Astrocyte (in vitro differentiated cells and primary cell): ENCODE measurements around the gene GXYLT2. TPM values are rescaled to one million over a fixed set of nuclear protein-coding genes. Genes with fewer than 3 reads are reported as not detected.

ENCODE experiments used
- DNase-seq: peaks from one replicate; pipeline ENCODE4 v3.0.0-alpha.2; 2010; ENCODE audit warnings: low read depth
- FAIRE-seq: peaks from 2 replicates; lab custom pipeline; 2011; peaks lifted over from hg19 to GRCh38; lab: Jason Lieb, UNC
- H2AFZ ChIP-seq: 2 replicates; pipeline ENCODE4 v1.6.0; 2012; ENCODE audit warnings: low read depth, low read length, inconsistent platforms
- H3K27ac ChIP-seq: 2 replicates; pipeline ENCODE4 v1.5.1; 2011; ENCODE audit warnings: low read depth, low read length, inconsistent platforms
- H3K27me3 ChIP-seq: 2 replicates; pipeline ENCODE4 v1.6.0; 2011; ENCODE audit warnings: low read length, inconsistent platforms; ENCODE audit not compliant: insufficient read depth
- H3K36me3 ChIP-seq: 2 replicates; pipeline ENCODE4 v1.5.1; 2011; ENCODE audit warnings: low read length, inconsistent platforms; ENCODE audit not compliant: insufficient read depth
- H3K4me1 ChIP-seq: 2 replicates; pipeline ENCODE4 v1.5.1; 2011; ENCODE audit warnings: low read length, inconsistent platforms; ENCODE audit not compliant: insufficient read depth
- H3K4me2 ChIP-seq: 2 replicates; pipeline ENCODE4 v1.6.0; 2012; ENCODE audit warnings: low read length, inconsistent platforms
- H3K4me3 ChIP-seq: 2 replicates; pipeline ENCODE4 v1.5.1; 2011; ENCODE audit warnings: low read depth, mild to moderate bottlenecking, low read length, inconsistent platforms; ENCODE audit not compliant: insufficient read depth
- H3K79me2 ChIP-seq: 2 replicates; pipeline ENCODE4 v1.6.0; 2012; ENCODE audit warnings: mild to moderate bottlenecking, low read length, inconsistent platforms; ENCODE audit not compliant: insufficient read depth
- H3K9ac ChIP-seq: 2 replicates; pipeline ENCODE4 v1.6.0; 2012; ENCODE audit warnings: mild to moderate bottlenecking, low read length, inconsistent platforms
- H3K9me3 ChIP-seq: 2 replicates; pipeline ENCODE4 v1.5.1; 2012; ENCODE audit warnings: low read depth, mild to moderate bottlenecking, low read length, inconsistent platforms; ENCODE audit not compliant: insufficient read depth
- H4K20me1 ChIP-seq: 2 replicates; pipeline ENCODE4 v1.6.0; 2012; ENCODE audit warnings: low read length, inconsistent platforms; ENCODE audit not compliant: insufficient read depth
- H3K27ac Mint-ChIP-seq: one replicate; pipeline ENCODE4 v1.8.0; 2021; ENCODE audit warnings: mild to moderate bottlenecking, mixed read lengths; ENCODE audit not compliant: unreplicated experiment
- H3K27me3 Mint-ChIP-seq: one replicate; pipeline ENCODE4 v1.8.0; 2021; ENCODE audit warnings: low read depth, mixed read lengths; ENCODE audit not compliant: unreplicated experiment
- H3K36me3 Mint-ChIP-seq: one replicate; pipeline ENCODE4 v1.8.0; 2021; ENCODE audit warnings: low read depth, mixed read lengths; ENCODE audit not compliant: unreplicated experiment
- H3K4me1 Mint-ChIP-seq: one replicate; pipeline ENCODE4 v1.8.0; 2021; ENCODE audit warnings: low read depth, mixed read lengths; ENCODE audit not compliant: unreplicated experiment
- H3K4me3 Mint-ChIP-seq: one replicate; pipeline ENCODE4 v1.8.0; 2021; ENCODE audit warnings: mild to moderate bottlenecking, moderate library complexity, mixed read lengths; ENCODE audit not compliant: unreplicated experiment
- H3K9me3 Mint-ChIP-seq: one replicate; pipeline ENCODE4 v1.8.0; 2021; ENCODE audit warnings: mild to moderate bottlenecking, mixed read lengths; ENCODE audit not compliant: unreplicated experiment
- CTCF ChIP-seq: IDR thresholded peaks from 2 replicates; pipeline ENCODE4 v1.5.1; 2011; ENCODE audit warnings: low read depth, mild to moderate bottlenecking, inconsistent platforms, low read length, moderate library complexity; ENCODE audit not compliant: insufficient read depth
- EZH2 ChIP-seq: IDR thresholded peaks from 2 replicates; pipeline ENCODE4 v1.6.1; 2012; ENCODE audit warnings: mild to moderate bottlenecking, low read length, inconsistent platforms; ENCODE audit not compliant: insufficient read depth
- total RNA-seq: library from RNA; stranded (reverse); gene quantifications from 2 replicates; pipeline ENCODE4 v1.2.1, GENCODE V29; 2021

GXYLT2 gene
- total RNA-seq, 1 donor from 2014 or later: 62.6 TPM

- no peak overlapping the region for H2AFZ ChIP-seq
Measured at GRCh38 chr3:72862314-72863090, 25.3 kb upstream of the GXYLT2 start.

GRCh38 chr3:72872183-72872582 lies 15.7 kb upstream of the GXYLT2 start:
- Histone ChIP-seq H4K20me1 (no peaks in the 10 kb centered on the region), H2AFZ (no peak overlapping the region), H3K4me2 (peak overlapping the region; percentile 37), H3K4me1 (no peaks in the 10 kb centered on the region), H3K4me3 (no peak overlapping the region), H3K27ac (no peak overlapping the region), H3K9me3 (no peaks in the 10 kb centered on the region), H3K9ac (no peak overlapping the region), H3K27me3 (peaks cover 5% of the 10 kb centered on the region), H3K36me3 (no peaks in the 10 kb centered on the region), H3K79me2 (no peaks in the 10 kb centered on the region)
- no peak for TF ChIP-seq EZH2
- no peak for TF ChIP-seq CTCF
- DNase-seq (peak; percentile 69), FAIRE-seq (peak; percentile 70)
- Mint-ChIP-seq H3K4me3 (no peak overlapping the region), H3K9me3 (no peaks in the 10 kb centered on the region), H3K27ac (no peak overlapping the region), H3K36me3 (no peaks in the 10 kb centered on the region), H3K27me3 (peaks cover 11% of the 10 kb centered on the region), H3K4me1 (no peaks in the 10 kb centered on the region)

More at GRCh38 chr3:72862314-72863090, 25.3 kb upstream of the GXYLT2 start:
- no peak overlapping the region for H3K4me3 Mint-ChIP-seq
- no peaks in the 10 kb centered on the region for H4K20me1 ChIP-seq
- H3K36me3 ChIP-seq: no peaks in the 10 kb centered on the region
- H3K27ac Mint-ChIP-seq: no peak overlapping the region
- H3K27me3 Mint-ChIP-seq: peaks cover 14% of the 10 kb centered on the region
- no peak for DNase-seq
- no peaks in the 10 kb centered on the region for H3K79me2 ChIP-seq
- H3K4me3 ChIP-seq: no peak overlapping the region
- no peaks in the 10 kb centered on the region for H3K9me3 ChIP-seq
- no peaks in the 10 kb centered on the region for H3K4me1 ChIP-seq
- no peaks in the 10 kb centered on the region for H3K4me1 Mint-ChIP-seq
- no peak overlapping the region for H3K27ac ChIP-seq
- no peak for TF ChIP-seq EZH2
- FAIRE-seq: no peak
- H3K9me3 Mint-ChIP-seq: no peaks in the 10 kb centered on the region
- no peak overlapping the region for H3K4me2 ChIP-seq
- H3K27me3 ChIP-seq: peaks cover 3% of the 10 kb centered on the region
- no peak overlapping the region for H3K9ac ChIP-seq
- no peaks in the 10 kb centered on the region for H3K36me3 Mint-ChIP-seq

- Histone ChIP-seq H2AFZ (peak overlapping the region; percentile 86), H3K4me1 (peaks cover 46% of the 10 kb centered on the region), H3K9me3 (no peaks in the 10 kb centered on the region), H3K4me2 (peak overlapping the region; percentile 100), H3K79me2 (peaks cover 8% of the 10 kb centered on the region), H3K9ac (peak overlapping the region; percentile 81), H3K27me3 (no peaks in the 10 kb centered on the region), H4K20me1 (no peaks in the 10 kb centered on the region), H3K36me3 (no peaks in the 10 kb centered on the region), H3K27ac (peak overlapping the region; percentile 46), H3K4me3 (peak overlapping the region; percentile 83)
- TF ChIP-seq EZH2 (no peak), CTCF (no peak)
- H3K4me3 Mint-ChIP-seq: peak overlapping the region; percentile 95
- peak overlapping the region; percentile 41 for H3K27ac Mint-ChIP-seq
- peaks cover 1% of the 10 kb centered on the region for H3K27me3 Mint-ChIP-seq
- peak; percentile 56 for FAIRE-seq
- H3K36me3 Mint-ChIP-seq: no peaks in the 10 kb centered on the region
- no peak for DNase-seq
- H3K9me3 Mint-ChIP-seq: peaks cover 2% of the 10 kb centered on the region
- H3K4me1 Mint-ChIP-seq: peaks cover 29% of the 10 kb centered on the region
Measured at GRCh38 chr3:72887343-72887704, 522 bp upstream of the GXYLT2 start.
